K562 (cell line): ENCODE measurements around the gene IGFBP7. TPM values are rescaled to one million over a fixed set of nuclear protein-coding genes. Genes with fewer than 3 reads are reported as not detected.

Experiments used
- ATAC-seq: fragments of 200-7000 bp; cut with Tn5 transposase; 3 replicates; pipeline ENCODE4 v1.9.1; 2020; ENCODE audit warnings: moderate library complexity
- BruUV-seq: library from RNA; stranded (reverse); fragments of 400-500 nt; replicated peaks from 2 replicates; lab custom pipeline; 2021; lab: Mats Ljungman, UMichigan
- CTCF ChIA-PET: fragments of 300-600 bp; formaldehyde crosslinking; extraction: SDS; loops from one replicate; lab custom pipeline; 2021; ENCODE audit warnings: low intra/inter-chr PET ratio; lab: Yijun Ruan, JAX
- POLR2A ChIA-PET: fragments of 300-600, 350-650 bp; sonication (Branson Sonifier 250); formaldehyde crosslinking; extraction: SDS; loops from one replicate; lab custom pipeline; 2021; ENCODE audit warnings: antibody characterized with exemption, inconsistent platforms; lab: Yijun Ruan, JAX
- DNase-seq, 4 experiments: peaks; one replicate each; pipeline versions ENCODE4 v3.0.0 to v3.0.0-alpha.2; 2011 to 2018; ENCODE audit warnings: low spot score in 3 of 4, mixed read lengths in 3 of 4; ENCODE audit errors: extremely low read depth in 1 of 4
- FAIRE-seq: peaks from 2 replicates; lab custom pipeline; 2011; peaks lifted over from hg19 to GRCh38; lab: Jason Lieb, UNC
- H2AFZ ChIP-seq: 2 replicates; pipeline ENCODE4 v1.6.0; 2011; ENCODE audit warnings: low read depth, low read length, control low read depth, inconsistent platforms
- H3K27ac ChIP-seq: fragments of 200-600 bp; 3 replicates; pipeline ENCODE4 v1.8.0; 2011; ENCODE audit warnings: low read depth, mild to moderate bottlenecking, control low read depth, inconsistent platforms, low read length, moderate library complexity, mixed read lengths; ENCODE audit errors: extremely low read depth
- H3K27me3 ChIP-seq, 2 experiments: fragments of 300-600 bp in 1 of 2; 2 replicates in 1 of 2; 3 replicates in 1 of 2; pipeline versions ENCODE4 v1.6.0 to v1.8.0; 2011; ENCODE audit warnings: inconsistent platforms in 2 of 2, low read length in 2 of 2, mild to moderate bottlenecking in 1 of 2, mixed read lengths in 1 of 2, moderate library complexity in 1 of 2; ENCODE audit not compliant: control insufficient read depth in 2 of 2, insufficient read depth in 2 of 2
- H3K36me3 ChIP-seq: fragments of 300-600 bp; 3 replicates; pipeline ENCODE4 v1.8.0; 2011; ENCODE audit warnings: mild to moderate bottlenecking, low read length, inconsistent platforms; ENCODE audit not compliant: control insufficient read depth, insufficient read depth
- H3K4me1 ChIP-seq, 2 experiments: fragments of 200-600 bp in 1 of 2; replicated peaks in 1 of 2; 2 replicates in 1 of 2; 3 replicates in 1 of 2; pipeline versions ENCODE4 v1.5.1 to v1.8.0; 2011; ENCODE audit warnings: inconsistent platforms in 2 of 2, low read length in 2 of 2, mild to moderate bottlenecking in 1 of 2, mixed read lengths in 1 of 2, moderate library complexity in 1 of 2; ENCODE audit not compliant: control insufficient read depth in 2 of 2, insufficient read depth in 2 of 2
- H3K4me2 ChIP-seq: 2 replicates; pipeline ENCODE4 v1.6.1; 2011; ENCODE audit warnings: low read length, control low read depth, inconsistent platforms, mixed read lengths; ENCODE audit not compliant: insufficient read depth
- H3K4me3 ChIP-seq: fragments of 200-600 bp; sonication (generic), shearing (Covaris generic); 2 replicates; pipeline ENCODE4 v1.5.1; 2016; ENCODE audit warnings: control low read depth, inconsistent platforms
- H3K79me2 ChIP-seq: fragments of 200-600 bp; 3 replicates; pipeline ENCODE4 v1.8.0; 2011; ENCODE audit warnings: low read length, inconsistent platforms; ENCODE audit not compliant: control insufficient read depth, insufficient read depth
- H3K9ac ChIP-seq, 2 experiments: 2 replicates each; pipeline versions ENCODE4 v1.6.0 to v1.6.1; 2011; ENCODE audit warnings: low read depth in 2 of 2, low read length in 2 of 2, control low read depth in 1 of 2, inconsistent platforms in 1 of 2, mild to moderate bottlenecking in 1 of 2, mixed read lengths in 1 of 2; ENCODE audit not compliant: insufficient read depth in 1 of 2
- H3K9me1 ChIP-seq: one replicate; pipeline ENCODE4 v1.6.0; 2011; ENCODE audit warnings: inconsistent platforms, mild to moderate bottlenecking, low read length, moderate library complexity; ENCODE audit not compliant: control insufficient read depth, insufficient read depth
- H3K9me3 ChIP-seq: replicated peaks from 2 replicates; pipeline ENCODE4 v1.5.1; 2011; ENCODE audit warnings: low read depth, low read length, inconsistent platforms; ENCODE audit not compliant: control insufficient read depth, insufficient read depth
- H4K20me1 ChIP-seq: replicated peaks from 2 replicates; pipeline ENCODE4 v1.6.1; 2011; ENCODE audit warnings: low read length, inconsistent platforms, mixed read lengths; ENCODE audit not compliant: control insufficient read depth, insufficient read depth
- ARNT ChIP-seq, 2 experiments: fragments of 450-650 bp; IDR thresholded peaks; 2 replicates each; pipeline ENCODE4 v1.6.1; 2016; ENCODE audit warnings: mild to moderate bottlenecking in 1 of 2
- ATF7 ChIP-seq: fragments of 450-650 bp; IDR thresholded peaks from 2 replicates; pipeline ENCODE4 v1.7.1; 2014; ENCODE audit warnings: mild to moderate bottlenecking, moderate library complexity
- EWSR1 ChIP-seq: fragments of 450-650 bp; IDR thresholded peaks from 2 replicates; pipeline ENCODE4 v1.6.1; 2018; ENCODE audit warnings: borderline replicate concordance, mild to moderate bottlenecking, low read depth, moderate library complexity; ENCODE audit not compliant: partially characterized antibody
- EZH2 ChIP-seq: IDR thresholded peaks from 2 replicates; pipeline ENCODE4 v1.6.1; 2012; ENCODE audit warnings: low read depth, mild to moderate bottlenecking, inconsistent platforms, low read length, borderline replicate concordance
- FOXA3 ChIP-seq, 2 experiments: fragments of 450-650 bp in 1 of 2; sonication (generic) in 1 of 2; formaldehyde crosslinking; IDR thresholded peaks in 1 of 2; conservative IDR thresholded peaks in 1 of 2; 2 replicates each; pipeline versions ENCODE4 v1.4.0 to v1.8.0; 2020 to 2022; ENCODE audit warnings: mild to moderate bottlenecking in 2 of 2, missing genetic modification reagents in 1 of 2
- HLTF ChIP-seq: fragments of 450-650 bp; IDR thresholded peaks from 2 replicates; pipeline ENCODE4 v1.6.1; 2016
- HOMEZ ChIP-seq: fragments of 250-450 bp; sonication (Bioruptor Pico); IDR thresholded peaks from 2 replicates; pipeline ENCODE4 v1.4.0; 2020; ENCODE audit warnings: mild to moderate bottlenecking, moderate library complexity
- KDM5B ChIP-seq: fragments of 200-600 bp; sonication (generic); IDR thresholded peaks from 2 replicates; pipeline ENCODE4 v1.6.1; 2012; ENCODE audit warnings: low read depth, mild to moderate bottlenecking, moderate library complexity, low read length, control low read depth, inconsistent platforms; ENCODE audit not compliant: insufficient replicate concordance
- RBFOX2 ChIP-seq: fragments of 200-400 bp; formaldehyde crosslinking; IDR thresholded peaks from 2 replicates; pipeline ENCODE4 v1.6.1; 2017; ENCODE audit warnings: low read depth, mild to moderate bottlenecking, low read length, moderate library complexity
- SIRT6 ChIP-seq: IDR thresholded peaks from one replicate; pipeline ENCODE4 v1.6.1; 2012; ENCODE audit warnings: low read depth, mild to moderate bottlenecking, control low read depth, inconsistent platforms, low read length, moderate library complexity
- TOE1 ChIP-seq, 2 experiments: fragments of 450-650 bp in 1 of 2; sonication (generic) in 1 of 2; formaldehyde crosslinking in 1 of 2; IDR thresholded peaks; 2 replicates each; pipeline versions ENCODE4 v1.7.1 to v1.8.0; 2016 to 2022; ENCODE audit warnings: borderline replicate concordance in 2 of 2, mild to moderate bottlenecking in 2 of 2, antibody characterized with exemption in 1 of 2, inconsistent platforms in 1 of 2, low read depth in 1 of 2, missing genetic modification reagents in 1 of 2, moderate library complexity in 1 of 2
- ZKSCAN8 ChIP-seq: fragments of 200-800 bp; sonication (Bioruptor generic); IDR thresholded peaks from 2 replicates; pipeline ENCODE4 v1.6.1; 2016; ENCODE audit warnings: missing genetic modification characterization, missing compliant biosample characterization
- ZNF717 ChIP-seq: fragments of 250-450 bp; sonication (Bioruptor Pico); IDR thresholded peaks from 2 replicates; pipeline ENCODE4 v1.5.0; 2021
- ZNF77 ChIP-seq: fragments of 250-450 bp; sonication (Bioruptor Pico); IDR thresholded peaks from 2 replicates; pipeline ENCODE4 v1.5.0; 2020
- WGBS: fragments of 100-300 bp; shearing (Covaris generic); methylation state at CpG from one replicate; pipeline ENCODE4 v1.1.6; 2016; ENCODE audit warnings: low coverage, mixed read lengths; ENCODE audit not compliant: insufficient coverage; ENCODE audit errors: missing lambda C conversion rate; 5-methylcytosine and 5-hydroxymethylcytosine counted together
- in situ Hi-C: fragments of 300-500 bp; cut with MboI; formaldehyde crosslinking; loops from 4 replicates; pipeline ENCODE4 v1.15.0; 2018; ENCODE audit warnings: inconsistent platforms, mixed read lengths
- intact Hi-C: fragments of 100-400 bp; cut with micrococcal nuclease; formaldehyde crosslinking; loops from 2 replicates; pipeline ENCODE4 v1.14.2; 2022
- polyA plus RNA-seq, 8 experiments: library from polyadenylated mRNA; depleted of rRNA in 4 of 8; stranded (reverse) in 5 of 8; unstranded in 3 of 8; fragments of >200 nt; fragmentation: Nextera tagmentation in 2 of 8; fragmentation: Illumina TruSeq in 1 of 8; extraction: Ambion mirVana in 2 of 8; extraction: Trizol in 1 of 8; gene quantifications; 2 replicates each; pipeline versions ENCODE4 v1.2.1 to v1.2.3, GENCODE V29; 2011 to 2014; ENCODE audit warnings: inconsistent platforms in 1 of 8, missing spikeins in 1 of 8
- total RNA-seq, 7 experiments: library from RNA; depleted of rRNA in 6 of 7; stranded (reverse); fragments of >200 nt in 6 of 7; fragmentation: Illumina TruSeq in 2 of 7; extraction: Trizol in 2 of 7; gene quantifications; 2 replicates each; pipeline versions ENCODE4 v1.2.1 to v1.2.3, GENCODE V29; 2011 to 2021; ENCODE audit warnings: low replicate concordance in 1 of 7
- TF ChIP-seq, protein P1 (sequence below): fragments of 450-650 bp; formaldehyde crosslinking; IDR thresholded peaks from 2 replicates; pipeline ENCODE4 v1.4.0; 2022; ENCODE audit warnings: mild to moderate bottlenecking, moderate library complexity
- TF ChIP-seq, protein P2 (sequence below): fragments of 450-650 bp; IDR thresholded peaks from 2 replicates; pipeline ENCODE4 v1.6.1; 2018; ENCODE audit not compliant: partially characterized antibody

Gene IGFBP7
- total and polyA plus RNA-seq, 9 of the 15 experiments (the other 6 are each of a cell fraction or from before 2014, with no cell fraction given), result 0.27 to 0.49 (median 0.29) TPM; not detected in 6

GRCh38 chr4:57100979-57101651 is 9.1 kb downstream of the IGFBP7 start:
- H4K20me1 ChIP-seq, result no peaks in the 10 kb centered on the region
- H2AFZ ChIP-seq, result no peak overlapping the region
- no peaks in the 10 kb centered on the region for H3K4me1 ChIP-seq
- no peak for ATAC-seq
- no peaks in the 10 kb centered on the region for H3K36me3 ChIP-seq
- DNase-seq, result no peak
- no peaks in the 10 kb centered on the region for H3K9me3 ChIP-seq
- CTCF ChIA-PET, result no interaction called here
- no peak overlapping the region for H3K4me2 ChIP-seq
- no peaks in the 10 kb centered on the region for H3K79me2 ChIP-seq
- intact Hi-C loops, result no loop called here
- FAIRE-seq, result no peak
- H3K27ac ChIP-seq, result no peak overlapping the region
- no TSS peak for BruUV-seq
- WGBS, result 1% methylated on average over 4 of the region's 4 CpGs
- POLR2A ChIA-PET, result no interaction called here
- H3K9me1 ChIP-seq, result no peaks in the 10 kb centered on the region
- in situ Hi-C loops, result no loop called here
- TF ChIP-seq RBFOX2 (no peak), ZNF717 (no peak), ATF7 (no peak), HOMEZ (no peak), KDM5B (no peak), ZNF77 (CRISPR knock-in tag) (no peak), EWSR1 (no peak), FOXA3 (CRISPR knock-in tag; conservative IDR thresholded peaks at IDR 0.05 in 1 of 2, IDR thresholded peaks at IDR 0.05 in 1 of 2) (no peak), ZKSCAN8 (CRISPR knock-in tag) (no peak), TOE1 (IDR thresholded peaks at IDR 0.05; ENCODE audit: borderline replicate concordance) (no peak), TOE1 (CRISPR knock-in tag; IDR thresholded peaks at IDR 0.05; ENCODE audit: borderline replicate concordance, low read depth) (no peak), EZH2 (no peak), SIRT6 (no peak), HLTF (no peak), ARNT (IDR thresholded peaks at IDR 0.05) (no peak)
- TF ChIP-seq, protein P1, sequence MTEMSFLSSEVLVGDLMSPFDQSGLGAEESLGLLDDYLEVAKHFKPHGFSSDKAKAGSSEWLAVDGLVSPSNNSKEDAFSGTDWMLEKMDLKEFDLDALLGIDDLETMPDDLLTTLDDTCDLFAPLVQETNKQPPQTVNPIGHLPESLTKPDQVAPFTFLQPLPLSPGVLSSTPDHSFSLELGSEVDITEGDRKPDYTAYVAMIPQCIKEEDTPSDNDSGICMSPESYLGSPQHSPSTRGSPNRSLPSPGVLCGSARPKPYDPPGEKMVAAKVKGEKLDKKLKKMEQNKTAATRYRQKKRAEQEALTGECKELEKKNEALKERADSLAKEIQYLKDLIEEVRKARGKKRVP (CRISPR knock-in tag), result no peak
- TF ChIP-seq, protein P2, sequence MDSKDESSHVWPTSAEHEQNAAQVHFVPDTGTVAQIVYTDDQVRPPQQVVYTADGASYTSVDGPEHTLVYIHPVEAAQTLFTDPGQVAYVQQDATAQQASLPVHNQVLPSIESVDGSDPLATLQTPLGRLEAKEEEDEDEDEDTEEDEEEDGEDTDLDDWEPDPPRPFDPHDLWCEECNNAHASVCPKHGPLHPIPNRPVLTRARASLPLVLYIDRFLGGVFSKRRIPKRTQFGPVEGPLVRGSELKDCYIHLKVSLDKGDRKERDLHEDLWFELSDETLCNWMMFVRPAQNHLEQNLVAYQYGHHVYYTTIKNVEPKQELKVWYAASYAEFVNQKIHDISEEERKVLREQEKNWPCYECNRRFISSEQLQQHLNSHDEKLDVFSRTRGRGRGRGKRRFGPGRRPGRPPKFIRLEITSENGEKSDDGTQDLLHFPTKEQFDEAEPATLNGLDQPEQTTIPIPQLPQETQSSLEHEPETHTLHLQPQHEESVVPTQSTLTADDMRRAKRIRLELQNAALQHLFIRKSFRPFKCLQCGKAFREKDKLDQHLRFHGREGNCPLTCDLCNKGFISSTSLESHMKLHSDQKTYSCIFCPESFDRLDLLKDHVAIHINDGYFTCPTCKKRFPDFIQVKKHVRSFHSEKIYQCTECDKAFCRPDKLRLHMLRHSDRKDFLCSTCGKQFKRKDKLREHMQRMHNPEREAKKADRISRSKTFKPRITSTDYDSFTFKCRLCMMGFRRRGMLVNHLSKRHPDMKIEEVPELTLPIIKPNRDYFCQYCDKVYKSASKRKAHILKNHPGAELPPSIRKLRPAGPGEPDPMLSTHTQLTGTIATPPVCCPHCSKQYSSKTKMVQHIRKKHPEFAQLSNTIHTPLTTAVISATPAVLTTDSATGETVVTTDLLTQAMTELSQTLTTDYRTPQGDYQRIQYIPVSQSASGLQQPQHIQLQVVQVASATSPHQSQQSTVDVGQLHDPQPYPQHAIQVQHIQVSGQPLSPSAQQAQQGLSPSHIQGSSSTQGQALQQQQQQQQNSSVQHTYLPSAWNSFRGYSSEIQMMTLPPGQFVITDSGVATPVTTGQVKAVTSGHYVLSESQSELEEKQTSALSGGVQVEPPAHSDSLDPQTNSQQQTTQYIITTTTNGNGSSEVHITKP, result no peak
- no peaks in the 10 kb centered on the region; a peak in 1 of 5 replicates for H3K27me3 ChIP-seq
- H3K4me3 ChIP-seq, result no peak overlapping the region
- no peak overlapping the region for H3K9ac ChIP-seq
